Activated CD8-positive, alpha-beta memory T cell treated with anti-CD3 and anti-CD28 coated beads for 48 hours (primary cell): ENCODE data around the gene MARK4.
A peak's percentile ranks its signal among the peaks of the same experiment; 100 is the strongest.
"Not testable (repeated sequence)": the region's sequence is repeated elsewhere in the genome, so short reads cannot be mapped to it uniquely, and the experiment has no call there.

Experiments used
- DNase-seq, 3 experiments: peaks; one replicate each; pipeline ENCODE4 v3.0.0-alpha.2; 2020; ENCODE audit warnings: low read depth in 2 of 3, low spot score in 2 of 3

MARK4 gene

GRCh38 chr19:45243144-45243732 is 7.8 kb upstream of the MARK4 start:
- DNase-seq = no peak

GRCh38 chr19:45244133-45244794 is 6.8 kb upstream of the MARK4 start:
- DNase-seq = no peak

GRCh38 chr19:45245334-45245787 is 5.7 kb upstream of the MARK4 start, which contains the start of gene EXOC3L2:
Gene EXOC3L2 (minus strand): TSS chr19:45245407. CDS start chr19:45239045, 6,362 bp downstream.
- DNase-seq = no peak

DNA sequence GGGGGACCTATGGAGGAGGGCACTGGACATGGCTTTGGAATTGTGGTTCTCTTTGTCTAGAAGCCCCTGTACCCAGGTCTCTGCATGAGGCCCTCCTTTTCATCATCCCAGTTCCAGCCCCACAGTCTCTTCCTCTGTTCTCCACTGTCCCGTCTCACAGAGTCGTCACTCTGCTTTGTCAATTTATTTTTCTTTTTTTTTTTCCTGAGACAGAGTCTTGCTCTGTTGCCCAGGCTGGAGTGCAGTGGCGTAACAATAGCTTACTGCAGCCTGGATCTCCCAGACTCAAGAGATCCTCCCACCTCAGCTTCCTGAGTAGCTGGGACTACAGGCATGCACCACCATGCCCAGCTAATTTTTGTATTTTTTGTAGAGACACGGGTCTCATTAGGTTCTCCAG is 5.2 kb upstream of the MARK4 start:
- no peak for DNase-seq

DNA sequence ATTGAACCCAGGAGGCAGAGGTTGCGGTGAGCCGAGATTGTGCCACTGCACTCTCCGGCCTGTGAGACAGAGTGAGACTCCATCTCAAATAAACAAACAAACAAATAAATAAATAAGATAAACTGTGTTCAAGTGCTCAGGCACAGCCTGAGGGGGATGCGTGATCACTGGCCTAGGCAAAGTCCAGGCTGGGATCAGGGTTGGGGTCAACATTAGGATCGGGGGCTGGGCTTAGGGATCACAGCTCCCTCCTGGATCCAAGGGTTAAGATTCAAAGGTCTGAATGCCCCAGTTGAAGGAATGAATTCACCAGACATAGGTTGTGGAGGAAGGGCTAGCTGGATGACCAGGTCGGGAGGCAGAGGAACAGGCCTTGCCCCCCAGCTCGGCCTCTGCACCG is 3.9 kb upstream of the MARK4 start:
- no peak for DNase-seq

- DNase-seq = no peak
Observed at GRCh38 chr19:45249261-45250033, 1.6 kb upstream of the MARK4 start.

DNA sequence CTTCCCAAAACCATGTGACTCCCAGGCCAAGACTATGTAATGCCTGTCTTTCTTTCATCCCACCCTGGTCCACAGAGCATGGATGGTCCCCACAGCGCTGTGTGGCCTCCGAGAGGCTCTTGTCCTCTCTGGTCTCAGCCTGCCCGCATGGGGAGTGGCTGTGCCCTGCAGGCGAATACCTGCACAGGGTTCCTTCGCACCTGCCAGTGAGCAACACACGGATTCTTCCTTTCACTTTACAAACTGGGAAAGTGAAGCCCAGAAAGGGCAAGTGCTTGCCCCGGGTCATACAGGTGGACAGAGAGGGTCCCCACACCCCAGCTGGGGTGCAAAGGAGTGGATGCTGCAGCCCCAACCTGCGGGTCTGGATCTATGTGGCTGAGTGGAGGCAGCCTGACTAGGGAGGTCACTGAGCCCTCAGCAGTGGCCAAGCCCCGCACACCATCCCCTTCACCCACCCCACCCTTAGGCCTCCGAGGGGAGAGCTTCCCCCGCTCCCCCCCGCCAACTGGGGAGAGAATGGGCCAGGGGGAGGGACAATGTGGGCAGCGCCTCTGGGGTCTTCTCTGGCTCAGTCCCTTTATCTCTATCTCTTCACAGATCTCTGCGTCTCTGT is 747 bp upstream of the MARK4 start:
- DNase-seq = no peak

GRCh38 chr19:45251452-45252354 is 632 bp downstream of the MARK4 start:
- DNase-seq = peak in 1 of 3 experiments; percentile 7

- no peak for DNase-seq
Observed at GRCh38 chr19:45253396-45254027, 2.4 kb downstream of the MARK4 start.

DNA sequence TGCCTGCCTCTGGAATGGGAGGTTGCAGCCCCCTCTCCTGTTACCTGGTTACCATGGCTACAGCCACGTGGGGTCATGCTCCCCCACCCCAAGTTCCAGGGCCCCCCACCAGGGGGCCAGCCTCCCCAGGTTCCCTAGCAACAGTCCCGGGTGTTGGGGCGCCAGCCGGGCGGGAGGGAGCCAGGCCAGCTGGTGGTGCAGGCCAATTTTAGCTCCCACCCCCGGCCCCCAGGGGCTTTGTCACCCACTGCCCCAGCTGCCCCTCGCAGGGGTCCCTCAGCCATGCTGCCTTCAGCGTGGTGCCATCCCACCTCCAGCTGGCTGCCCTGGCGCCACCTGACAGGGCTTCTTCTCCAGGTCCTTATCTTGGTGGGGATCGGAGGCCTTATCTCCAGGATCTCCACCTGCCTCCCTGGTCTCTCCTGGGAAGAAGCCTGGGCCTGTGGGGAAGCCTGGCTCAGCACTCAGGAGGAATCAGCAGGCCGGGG is 3.0 kb downstream of the MARK4 start:
- no peak for DNase-seq

- DNase-seq = no peak
Observed at GRCh38 chr19:45255611-45256157, 4.6 kb downstream of the MARK4 start.

DNA sequence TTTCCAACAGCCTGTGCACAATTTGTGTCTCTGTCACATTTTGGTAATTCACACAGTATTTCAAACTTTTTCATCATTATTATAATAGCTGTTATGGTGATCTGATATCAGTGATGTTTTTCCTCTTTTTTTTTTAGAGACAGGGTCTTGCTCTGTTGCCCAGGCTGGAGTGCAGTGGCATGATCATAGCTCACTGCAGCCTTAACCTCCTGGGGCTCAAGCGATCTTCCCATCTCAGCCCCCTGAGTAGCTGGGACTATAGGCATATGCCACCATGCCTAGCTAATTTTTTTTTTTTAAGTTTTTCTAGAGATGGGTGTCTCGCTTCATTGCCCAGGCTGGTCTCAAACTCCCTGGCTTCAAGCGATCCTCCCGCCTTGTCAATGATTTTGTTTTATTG is 5.8 kb downstream of the MARK4 start:
- DNase-seq = no peak

GRCh38 chr19:45258862-45259261 is 7.8 kb downstream of the MARK4 start:
- DNase-seq = no peak

GRCh38 chr19:45262570-45262969 is 11.5 kb downstream of the MARK4 start:
- no peak for DNase-seq

DNA sequence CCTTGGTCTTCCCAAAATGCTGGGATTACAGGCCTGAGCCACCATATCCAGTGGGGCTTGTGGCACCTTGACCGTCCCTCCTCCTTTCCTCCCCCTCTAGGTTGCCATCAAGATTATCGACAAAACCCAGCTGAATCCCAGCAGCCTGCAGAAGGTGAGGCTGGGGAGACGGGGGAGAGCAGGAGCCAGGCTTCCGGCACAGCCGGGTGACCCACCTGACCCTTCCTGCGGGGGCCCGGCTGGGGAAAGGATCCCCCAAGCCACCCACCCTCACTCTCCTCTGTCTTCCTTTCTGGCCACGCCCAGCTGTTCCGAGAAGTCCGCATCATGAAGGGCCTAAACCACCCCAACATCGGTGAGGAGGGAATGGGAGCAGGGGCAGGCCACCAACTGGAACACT is 11.9 kb downstream of the MARK4 start:
- DNase-seq = no peak

GRCh38 chr19:45264781-45265317 is 13.8 kb downstream of the MARK4 start:
- no peak for DNase-seq

GRCh38 chr19:45265375-45265774 is 14.3 kb downstream of the MARK4 start:
- no peak for DNase-seq

DNA sequence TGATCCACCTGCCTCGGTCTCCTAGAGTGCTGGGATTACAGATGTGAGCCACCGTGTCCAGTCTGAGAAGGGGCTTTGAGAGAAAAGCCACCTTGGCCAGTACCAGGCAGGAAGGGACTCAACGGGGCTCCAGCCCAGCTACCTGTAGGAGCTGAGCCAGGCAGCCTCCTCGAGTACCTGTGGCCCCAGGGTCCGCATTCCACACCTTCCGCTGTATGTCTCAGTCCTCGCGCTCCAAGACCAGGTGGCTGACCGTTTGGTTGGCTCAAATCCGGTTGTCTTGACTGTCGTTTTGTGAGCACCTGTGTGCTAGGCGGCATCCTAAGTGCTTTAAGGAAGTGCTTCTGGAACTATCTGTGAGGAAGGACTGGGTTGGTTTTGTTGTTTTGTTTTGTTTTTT is 16.2 kb downstream of the MARK4 start:
- DNase-seq = no peak

GRCh38 chr19:45269939-45270338 is 18.9 kb downstream of the MARK4 start:
- not testable (repeated sequence) for DNase-seq
